ENCODE measurements around the gene RALA.
"Not testable (repeated sequence)": the region's sequence is repeated elsewhere in the genome, so short reads cannot be mapped to it uniquely, and the experiment has no call there.

Gene RALA

DNA sequence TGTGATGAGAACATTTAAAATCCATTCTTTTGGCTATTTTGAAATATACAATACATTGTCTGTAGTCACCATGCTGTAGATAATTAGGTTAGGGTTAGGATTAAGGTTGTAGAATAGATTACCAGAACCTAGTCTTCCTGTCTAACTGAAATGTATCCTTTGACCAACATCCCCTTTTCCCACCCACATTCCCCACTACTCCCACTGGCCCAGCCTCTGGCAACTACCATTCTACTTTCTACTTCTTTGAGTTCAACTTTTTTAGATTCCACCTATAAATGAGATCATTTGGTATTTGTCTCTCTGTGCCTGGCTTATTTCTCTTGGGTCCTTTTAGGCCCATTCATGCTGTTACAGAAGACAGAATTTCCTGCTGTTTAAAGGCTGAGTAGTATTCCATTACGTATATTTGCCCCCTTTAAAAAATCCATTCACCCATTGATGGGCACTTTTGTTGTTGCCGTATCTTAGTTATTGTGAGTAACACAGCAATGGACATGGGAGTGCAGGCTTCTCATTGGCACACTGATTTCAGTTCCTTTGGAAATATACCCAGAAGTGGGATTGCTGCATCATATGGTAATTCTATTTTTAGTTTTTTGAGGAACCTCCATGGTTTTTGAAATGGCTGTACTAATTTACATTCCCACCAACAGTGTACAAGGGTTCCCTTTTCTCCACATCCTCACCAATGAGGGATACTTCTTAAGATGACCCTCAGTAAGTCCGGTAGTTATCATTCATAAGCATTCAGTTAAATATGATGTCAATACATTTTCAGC, 104.0 kb downstream of the RALA start:
- no peak for DNase-seq (ENCODE audit: low read depth in 3 of 3)

DNA sequence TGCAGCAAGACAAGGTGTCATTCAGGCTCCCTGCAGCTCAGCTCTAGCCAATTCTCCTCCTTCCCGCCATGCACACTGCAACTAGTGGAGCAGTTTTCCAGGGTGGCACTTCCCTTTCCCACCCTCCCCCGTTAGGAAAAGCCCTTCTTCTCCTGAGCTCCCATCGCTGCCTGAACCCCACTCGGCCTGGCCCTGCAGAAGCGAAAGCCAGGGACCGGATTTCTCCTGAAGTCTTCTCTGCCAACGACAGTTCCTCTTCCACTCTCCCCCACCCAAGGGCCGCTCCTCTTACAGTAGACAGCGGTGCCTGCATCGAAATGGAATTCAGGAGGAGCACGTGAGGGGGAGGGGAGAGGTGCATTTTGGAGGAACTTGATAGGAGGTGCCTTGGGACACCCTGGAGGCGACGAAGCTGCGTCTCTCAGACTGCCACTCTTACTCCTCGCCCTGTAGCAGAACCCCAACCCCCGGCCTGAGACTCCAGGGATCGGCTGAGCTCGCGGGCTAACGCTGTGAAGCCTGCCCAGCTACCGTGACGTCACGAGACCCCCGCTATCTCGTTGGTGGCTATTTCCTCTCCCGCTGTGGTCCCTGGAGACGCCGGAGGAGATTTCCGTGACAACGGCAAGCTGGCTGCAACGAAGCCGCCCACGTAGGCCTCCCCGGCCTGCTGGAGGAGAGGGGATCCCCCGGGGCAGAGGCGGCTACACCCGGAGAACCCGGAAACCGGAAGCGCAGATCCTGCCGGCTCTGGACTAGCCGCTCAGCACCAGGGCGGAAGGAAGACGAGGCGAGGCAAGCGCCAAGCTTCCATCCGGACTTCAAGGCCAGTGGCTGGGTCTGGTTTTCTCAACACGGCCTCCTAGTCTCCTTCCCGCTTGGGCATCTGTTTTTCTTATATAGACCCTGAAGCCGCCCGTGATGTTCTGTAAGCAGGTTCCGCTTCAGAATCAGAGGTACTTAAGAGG, 109.7 kb downstream of the RALA start:
- DNase-seq (ENCODE audit: low read depth in 3 of 3) = peak; percentile 95 to 96 (median 95)

- no peak for DNase-seq (ENCODE audit: low read depth in 3 of 3)
Measured at GRCh38 chr7:39733881-39734632, 110.7 kb downstream of the RALA start.

DNA sequence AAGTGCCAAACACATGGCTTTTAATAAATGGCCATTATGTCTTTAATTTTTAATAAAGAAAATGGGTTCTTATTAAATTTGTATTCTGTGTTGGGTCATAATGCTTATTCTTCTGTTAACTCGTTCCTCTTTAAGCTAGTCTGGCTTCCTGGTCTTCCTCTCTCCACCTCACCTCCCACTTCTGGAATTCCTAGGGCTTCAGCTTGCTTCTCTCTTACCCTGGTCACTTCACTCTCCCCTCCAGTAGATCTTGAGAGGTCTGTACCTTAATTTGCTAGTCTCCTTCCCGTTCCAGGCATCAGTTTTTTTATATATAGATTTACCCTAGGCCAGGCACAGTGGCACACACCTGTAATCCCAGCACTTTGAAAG, 111.2 kb downstream of the RALA start:
- DNase-seq (ENCODE audit: low read depth in 3 of 3) = no peak

GRCh38 chr7:39735903-39736302, 112.5 kb downstream of the RALA start:
- no peak for DNase-seq (ENCODE audit: low read depth in 3 of 3)

DNA sequence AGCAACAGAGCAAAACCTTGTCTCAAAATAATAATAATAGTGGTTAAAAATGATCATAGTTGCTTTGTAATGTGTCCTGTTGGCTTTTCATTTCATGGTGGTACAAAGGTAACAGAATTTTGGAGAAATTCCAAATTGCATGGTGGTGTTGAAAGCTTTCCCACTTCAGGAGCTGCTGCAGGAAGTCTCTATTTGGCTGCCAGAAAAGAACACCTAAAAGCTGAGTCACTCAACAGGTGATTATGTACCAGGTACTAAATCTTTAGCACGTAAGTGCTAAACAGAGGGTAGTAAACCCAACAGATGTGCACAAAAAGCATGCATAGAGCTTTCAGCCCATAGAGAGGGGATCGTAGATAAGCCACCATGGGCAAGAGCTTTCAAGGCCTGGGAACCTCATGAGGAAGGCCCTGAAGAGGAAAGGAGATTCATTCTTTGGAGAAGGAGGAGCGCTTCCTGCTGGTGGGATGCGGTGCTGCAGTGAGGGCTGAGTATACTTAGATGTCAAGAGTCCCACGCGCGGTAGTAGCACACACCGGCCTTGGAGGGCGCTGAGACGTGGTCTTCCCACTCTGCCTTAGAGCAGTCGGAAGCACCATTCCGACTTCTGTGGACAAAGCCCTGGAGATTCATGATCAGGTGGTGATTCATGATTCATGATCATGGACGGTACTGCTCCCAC, 118.7 kb downstream of the RALA start:
- peak in 1 of 3 experiments; percentile 15 for DNase-seq (ENCODE audit: low read depth in 3 of 3)

- no peak for DNase-seq (ENCODE audit: low read depth in 3 of 3)
Measured at GRCh38 chr7:39744620-39745019, 121.2 kb downstream of the RALA start.

- DNase-seq (ENCODE audit: low read depth in 3 of 3) = no peak
Measured at GRCh38 chr7:39745320-39745719, 121.9 kb downstream of the RALA start.

GRCh38 chr7:39746103-39746819, 122.9 kb downstream of the RALA start:
- peak; percentile 23 to 35 (median 32) for DNase-seq (ENCODE audit: low read depth in 3 of 3)

DNA sequence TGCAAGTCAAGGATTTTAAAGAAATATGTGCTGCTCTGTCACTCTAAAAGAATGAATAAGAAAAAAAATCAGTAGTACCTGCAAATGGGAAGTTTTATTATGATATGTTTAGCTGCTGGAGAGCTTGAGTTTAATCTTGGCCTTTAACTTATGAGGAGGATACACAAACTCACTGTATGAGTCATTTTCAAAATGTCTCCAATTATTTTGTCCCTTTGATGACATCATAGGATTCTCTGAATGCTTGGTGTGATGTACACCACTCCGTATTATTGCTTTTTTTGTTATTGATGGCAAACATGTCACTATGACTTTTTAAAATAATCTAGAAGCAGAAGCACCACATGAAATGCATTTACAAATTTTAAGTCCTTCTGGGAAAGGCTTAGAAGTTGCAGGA, 125.8 kb downstream of the RALA start:
- DNase-seq (ENCODE audit: low read depth in 3 of 3) = no peak

- DNase-seq (ENCODE audit: low read depth in 3 of 3) = no peak
Measured at GRCh38 chr7:39749717-39750116, 126.3 kb downstream of the RALA start.

- no peak for DNase-seq (ENCODE audit: low read depth in 3 of 3)
Measured at GRCh38 chr7:39750253-39751077, 127.1 kb downstream of the RALA start.

GRCh38 chr7:39753237-39753636, 129.9 kb downstream of the RALA start:
- not testable (repeated sequence) for DNase-seq (ENCODE audit: low read depth in 3 of 3)

- no peak for DNase-seq (ENCODE audit: low read depth in 3 of 3)
Measured at GRCh38 chr7:39753823-39754325, 130.5 kb downstream of the RALA start.

DNA sequence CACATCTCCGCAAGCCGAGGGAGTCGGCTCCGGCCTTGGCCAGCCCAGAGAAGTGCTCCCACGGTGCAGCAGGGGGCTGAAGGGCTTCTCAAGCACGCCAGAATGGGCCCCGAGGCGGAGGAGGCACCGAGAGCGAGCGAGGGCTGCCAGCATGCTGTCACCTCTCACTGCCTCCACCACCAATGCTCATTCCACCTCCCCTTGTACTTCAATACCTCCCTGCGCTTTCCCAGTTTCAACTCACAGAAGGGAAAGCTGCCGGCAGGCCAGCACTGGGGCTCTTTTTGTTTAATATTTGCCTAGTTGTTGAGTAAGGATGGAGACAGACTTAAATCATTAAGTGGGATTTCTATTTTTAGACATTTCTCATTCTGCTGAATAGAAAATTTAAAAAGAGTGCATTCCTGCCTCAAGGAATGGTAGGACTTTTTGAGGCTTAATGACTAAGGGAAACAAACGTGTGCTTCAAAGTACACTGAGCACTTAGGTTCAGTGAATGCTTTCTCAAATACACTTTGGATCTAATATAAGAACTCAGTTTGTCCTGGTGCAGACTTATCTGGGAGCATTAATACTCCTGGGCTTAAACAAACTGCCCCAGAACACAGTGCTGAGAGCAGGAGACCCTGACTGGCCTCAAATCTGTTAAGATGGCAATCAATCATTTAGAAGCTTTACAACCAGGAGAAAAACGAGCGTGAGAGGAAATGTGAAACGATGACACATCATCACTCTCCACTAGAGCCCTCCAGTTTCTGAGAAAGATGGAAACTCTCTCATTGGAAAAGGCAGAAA, 131.2 kb downstream of the RALA start:
- no peak for DNase-seq (ENCODE audit: low read depth in 3 of 3)

DNA sequence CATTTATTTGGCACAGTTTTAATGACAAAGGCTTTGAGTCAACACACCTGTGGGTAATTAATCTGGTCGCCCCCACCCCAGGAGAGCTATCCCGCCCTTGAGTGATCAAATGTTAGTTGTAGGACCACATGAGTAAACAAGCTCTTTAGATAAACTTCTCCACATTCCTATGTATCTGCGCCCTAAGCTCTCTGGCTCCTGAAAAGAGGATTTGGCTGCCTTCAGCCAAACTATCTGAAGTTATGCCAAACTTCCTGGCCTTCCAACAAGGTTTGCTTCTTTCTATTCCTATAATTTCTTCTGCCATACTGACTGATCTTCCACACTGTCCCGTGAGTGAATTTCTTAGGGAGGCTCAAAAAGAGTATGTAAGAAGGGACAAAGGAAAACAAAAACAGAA, 134.2 kb downstream of the RALA start:
- no peak for DNase-seq (ENCODE audit: low read depth in 3 of 3)
